RWPE1 (cell line): Measurements from ENCODE around the gene ARRDC1.

Experiments
- CTCF ChIA-PET: fragments of 350-600 bp; sonication (Branson Sonifier 250); formaldehyde crosslinking; extraction: SDS; loops from one replicate; lab custom pipeline; 2021; lab: Yijun Ruan, JAX
- POLR2A ChIA-PET: fragments of 400-600 bp; formaldehyde crosslinking; extraction: SDS; loops from one replicate; lab custom pipeline; 2020; ENCODE audit warnings: antibody characterized with exemption; ENCODE audit not compliant: low non-redundant PET; lab: Yijun Ruan, JAX
- DNase-seq: peaks from one replicate; pipeline ENCODE4 v3.0.0; 2012; ENCODE audit warnings: low spot score
- H3K27ac ChIP-seq: fragments of 450-650 bp; 2 replicates; pipeline ENCODE4 v1.5.1; 2017
- CTCF ChIP-seq: fragments of 450-650 bp; conservative IDR thresholded peaks from 2 replicates; pipeline ENCODE4 v1.5.1; 2017; ENCODE audit warnings: low read depth, mild to moderate bottlenecking

ARRDC1 gene

DNA sequence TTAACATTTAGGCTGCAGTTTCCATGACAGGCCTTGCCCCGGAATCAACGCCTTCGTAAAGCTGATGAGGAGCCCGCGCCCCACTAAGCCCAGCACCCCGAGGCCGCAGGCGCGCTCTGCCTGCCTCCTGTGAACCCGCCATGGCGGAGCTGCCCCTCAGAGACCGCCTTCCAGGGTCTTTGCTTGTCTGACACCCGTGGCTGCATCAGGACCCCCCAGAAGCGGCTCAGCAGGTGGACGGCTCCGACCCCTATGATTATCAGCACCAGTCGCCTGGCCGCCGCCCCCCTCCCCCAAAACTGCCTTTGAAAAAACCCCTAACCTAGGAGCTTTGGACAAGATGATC is 26.3 kb upstream of the ARRDC1 start:
- POLR2A ChIA-PET, result interaction anchor here (0.7 to 1.6 kb wide), 3 partner anchors 9 to 29 kb away, joined by 3 to 10 read pairs (median 5); partner anchors contain the start of gene PNPLA7
- no peak for DNase-seq
- CTCF ChIA-PET, result interaction anchor here (0.5 to 6.2 kb wide), 11 partner anchors 11 to 305 kb away, joined by 3 to 48 read pairs (median 5); partner anchors contain the start of genes EHMT1, PNPLA7 and ZMYND19
- no peak; the same call in 1 of the 2 replicates for TF ChIP-seq CTCF
- H3K27ac ChIP-seq, result peak overlapping the region; percentile 85

DNA sequence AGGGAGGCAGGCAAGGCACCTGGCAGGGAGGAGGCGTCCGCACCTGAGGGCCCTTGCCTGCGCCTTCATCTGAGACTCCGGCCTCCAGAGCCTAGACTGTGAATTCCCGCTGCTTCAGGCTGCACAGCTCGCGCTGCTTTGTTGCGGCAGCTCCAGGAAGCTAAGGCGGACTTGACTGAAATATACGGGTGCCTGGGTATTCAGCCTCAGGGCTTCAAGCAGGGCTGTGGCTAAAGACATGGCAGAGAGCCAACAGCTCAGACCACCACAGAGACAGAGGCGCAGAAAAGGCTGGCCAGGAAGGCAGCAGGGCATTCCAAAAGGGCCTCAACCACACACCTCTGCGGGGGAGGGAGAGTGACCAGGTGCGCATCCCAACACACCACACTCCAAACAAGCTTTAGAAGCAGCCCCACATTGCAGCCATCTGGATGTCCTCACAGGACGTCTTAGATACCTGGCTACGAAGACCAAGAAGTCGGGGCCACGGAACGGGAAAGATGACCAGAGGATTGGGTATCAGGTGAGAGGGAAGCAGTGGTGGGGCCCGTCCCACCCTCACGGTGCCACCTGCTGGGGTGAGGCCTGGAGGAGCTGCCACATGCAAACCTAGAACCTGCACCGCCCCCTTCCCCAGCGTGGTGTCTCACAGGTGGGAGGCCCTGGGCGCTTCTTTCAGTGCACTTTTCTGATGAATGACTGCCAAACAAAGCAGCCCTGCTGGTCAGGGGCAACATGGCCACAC is 25.1 kb upstream of the ARRDC1 start:
- DNase-seq, result no peak
- CTCF ChIA-PET, result interaction anchor here (0.5 to 6.2 kb wide), 6 partner anchors 9 to 376 kb away, joined by 3 to 48 read pairs (median 3); partner anchors contain the start of gene ZMYND19
- H3K27ac ChIP-seq, result peak overlapping the region; percentile 85
- no peak for TF ChIP-seq CTCF
- POLR2A ChIA-PET, result interaction anchor here (0.5 to 1.6 kb wide), 3 partner anchors 8 to 16 kb away, joined by 5 to 11 read pairs (median 10); no protein-coding TSS in a partner anchor

- no peak for TF ChIP-seq CTCF
- H3K27ac ChIP-seq, result peak overlapping the region; percentile 85
- CTCF ChIA-PET, result interaction anchor here (0.5 to 6.2 kb wide), 3 partner anchors 9 to 108 kb away, joined by 3 to 48 read pairs (median 3); partner anchors contain the start of gene ZMYND19
- POLR2A ChIA-PET, result interaction anchor here (0.5 to 0.7 kb wide), 2 partner anchors 8 to 16 kb away, joined by 5 to 11 read pairs; no protein-coding TSS in a partner anchor
- no peak for DNase-seq
These were observed 24.5 kb upstream of the ARRDC1 start for GRCh38 chr9:137580954-137581322.

DNA sequence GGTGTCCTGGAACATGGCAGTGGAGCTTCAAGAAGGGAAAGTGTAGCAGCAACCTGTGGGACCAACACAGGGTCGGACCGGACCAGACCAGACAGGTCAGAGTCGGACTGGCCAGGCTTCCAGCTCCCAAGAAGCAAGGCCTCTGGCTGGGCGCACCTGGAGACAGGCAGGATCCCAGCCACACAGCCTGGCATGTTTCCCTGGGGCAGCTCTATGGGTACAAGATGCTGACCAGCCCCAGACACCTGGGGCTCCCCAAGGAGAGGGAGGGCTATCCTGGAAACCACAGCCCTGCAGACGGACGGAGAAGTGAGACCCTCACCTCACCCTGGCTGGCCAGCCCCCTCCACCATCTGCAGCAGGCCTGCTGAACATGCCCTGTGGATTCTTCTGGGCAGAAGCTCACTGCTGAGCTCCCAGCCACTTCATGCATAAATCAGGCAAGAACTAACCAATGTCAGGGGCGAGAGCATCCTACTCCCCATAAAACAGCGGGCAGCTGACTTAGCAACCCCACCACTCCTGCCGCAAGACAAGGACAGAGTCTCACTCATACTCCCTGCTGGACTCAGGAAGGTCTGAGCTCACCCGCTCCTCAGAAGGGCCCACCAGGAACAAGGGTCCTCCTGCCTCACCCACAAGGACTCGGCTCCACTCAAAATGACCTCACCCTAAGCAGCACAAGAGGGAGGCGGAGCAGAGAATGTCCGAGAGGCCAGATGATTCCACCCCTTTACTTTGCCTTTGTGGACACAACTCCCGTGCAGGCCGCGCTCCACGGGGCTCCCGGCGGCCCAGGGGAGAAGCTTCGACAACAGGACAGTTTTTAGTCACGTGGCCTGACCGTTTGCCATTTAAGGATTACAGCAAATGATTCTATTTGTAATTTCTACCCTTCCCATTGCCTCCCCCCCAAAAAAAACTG is 23.9 kb upstream of the ARRDC1 start:
- DNase-seq, result no peak
- no peak for TF ChIP-seq CTCF
- ChIA-PET POLR2A (interaction anchor here (0.5 to 0.7 kb wide), 3 partner anchors 8 to 96 kb away, joined by 3 to 11 read pairs (median 5); no protein-coding TSS in a partner anchor), CTCF (interaction anchor here (0.7 to 6.2 kb wide), 3 partner anchors 8 to 26 kb away, joined by 4 to 48 read pairs (median 5); partner anchors contain the start of gene ZMYND19)
- peak overlapping the region; percentile 85 for H3K27ac ChIP-seq

GRCh38 chr9:137582286-137582860 is 23.1 kb upstream of the ARRDC1 start:
- DNase-seq, result no peak
- ChIA-PET POLR2A (no interaction called here), CTCF (interaction anchor here (0.6 to 6.2 kb wide), 5 partner anchors 7 to 210 kb away, joined by 3 to 48 read pairs (median 4); partner anchors contain the start of gene ZMYND19)
- TF ChIP-seq CTCF, result peak; percentile 34
- H3K27ac ChIP-seq, result peak overlapping the region; percentile 85
